Hepatocyte (in vitro differentiated cells): ENCODE measurements around the gene POLR2H.

Source experiments
- CTCF ChIP-seq: fragments of 200-600 bp; sonication (generic); IDR thresholded peaks from 2 replicates; pipeline ENCODE4 v1.5.1; 2016; ENCODE audit warnings: antibody characterized with exemption, mild to moderate bottlenecking; ENCODE audit not compliant: poor library complexity
- EZH2phosphoT487 ChIP-seq: fragments of 200-600 bp; sonication (generic); IDR thresholded peaks from one replicate; pipeline ENCODE4 v1.6.1; 2018; ENCODE audit warnings: antibody characterized with exemption, mild to moderate bottlenecking, low read depth, moderate library complexity; ENCODE audit not compliant: unreplicated experiment, severe bottlenecking

GRCh38 chr3:184336547-184337398 lies 24.7 kb upstream of the POLR2H start:
- TF ChIP-seq CTCF, result no peak
- TF ChIP-seq EZH2phosphoT487, result no peak
